Activated CD8-positive, alpha-beta memory T cell treated with anti-CD3 and anti-CD28 coated beads, Interleukin-2, amount 10 ng/mL, durations not matched to agents 7 days and 5 days (primary cell): Measurements from ENCODE around the gene TCEA2. TPM values are rescaled to one million over a fixed set of nuclear protein-coding genes. Genes with fewer than 3 reads are reported as not detected.
"Not testable (repeated sequence)": the region's sequence is repeated elsewhere in the genome, so short reads cannot be mapped to it uniquely, and the experiment has no call there.

Experiments used
- ATAC-seq: fragments of 150-1000 bp; cut with Tn5 transposase; one replicate; pipeline ENCODE4 v1.10.0; 2021; ENCODE audit warnings: moderate library complexity
- CTCF ChIA-PET: fragments of 350-600 bp; sonication (Branson Sonifier 250); formaldehyde crosslinking; loops from one replicate; lab custom pipeline; 2021; ENCODE audit warnings: antibody characterized with exemption; lab: Charles Lee
- DNase-seq: peaks from one replicate; pipeline ENCODE4 v3.0.0-alpha.2; 2020
- H3K27ac Mint-ChIP-seq: one replicate; pipeline ENCODE4 v1.8.0; 2021; ENCODE audit warnings: mild to moderate bottlenecking, mixed read lengths
- H3K27me3 Mint-ChIP-seq: one replicate; pipeline ENCODE4 v1.8.0; 2021; ENCODE audit warnings: mixed read lengths
- H3K36me3 Mint-ChIP-seq: one replicate; pipeline ENCODE4 v1.8.0; 2021; ENCODE audit warnings: mild to moderate bottlenecking, mixed read lengths
- H3K4me1 Mint-ChIP-seq: one replicate; pipeline ENCODE4 v1.8.0; 2021; ENCODE audit warnings: mixed read lengths
- H3K4me3 Mint-ChIP-seq: one replicate; pipeline ENCODE4 v1.8.0; 2021; ENCODE audit warnings: mild to moderate bottlenecking, moderate library complexity, mixed read lengths
- H3K9me3 Mint-ChIP-seq: one replicate; pipeline ENCODE4 v1.8.0; 2022; ENCODE audit warnings: low read depth, mixed read lengths
- total RNA-seq, 2 experiments: library from RNA; stranded (reverse); gene quantifications; one replicate each; pipeline ENCODE4 v1.2.3, GENCODE V29; 2021

TCEA2 gene
- total RNA-seq, 2 experiments from 2014 or later = 54.3 to 57.4 TPM

DNA sequence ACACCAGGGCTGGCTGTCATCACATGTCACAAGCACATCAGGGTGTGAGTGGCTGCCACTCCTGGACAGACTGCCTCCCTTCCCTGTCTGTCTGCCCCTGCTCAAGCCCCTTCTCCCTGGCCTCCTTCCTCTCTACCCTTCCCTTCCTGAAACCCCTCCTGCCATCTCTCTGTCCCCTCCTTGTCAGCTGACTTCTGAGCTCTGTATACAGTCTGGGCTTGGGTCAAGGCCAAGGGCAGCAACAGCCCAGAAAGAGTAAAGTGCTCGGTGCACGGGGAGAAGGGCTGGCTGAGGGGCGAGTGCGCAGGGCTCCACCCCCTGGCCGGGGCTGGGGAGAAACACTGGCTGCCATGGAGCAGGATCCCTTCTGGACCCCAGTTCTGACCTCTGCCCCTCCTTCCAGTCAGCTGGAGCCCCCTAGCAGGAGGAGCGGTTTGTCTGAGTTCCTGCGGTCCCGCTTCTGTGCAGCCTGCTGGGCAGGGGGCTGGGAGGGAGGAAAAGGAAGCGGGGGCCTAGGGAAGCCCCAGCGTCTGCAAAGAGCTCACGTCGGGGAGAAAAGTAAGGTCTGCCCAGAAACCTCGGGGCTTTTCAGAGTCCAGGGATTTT lies 19.2 kb downstream of the TCEA2 start:
- H3K4me1 Mint-ChIP-seq = peaks cover 23% of the 10 kb centered on the region
- DNase-seq (no peak), ATAC-seq (no peak)
- CTCF ChIA-PET = interaction anchor here (1.4 to 8.4 kb wide), 4 partner anchors 39 to 102 kb away, joined by 3 to 110 read pairs (median 18); no protein-coding TSS in a partner anchor
- H3K36me3 Mint-ChIP-seq = peaks cover 9% of the 10 kb centered on the region
- H3K27ac Mint-ChIP-seq = no peak overlapping the region
- H3K4me3 Mint-ChIP-seq = no peak overlapping the region
- peaks cover 2% of the 10 kb centered on the region for H3K9me3 Mint-ChIP-seq
- peaks cover 30% of the 10 kb centered on the region for H3K27me3 Mint-ChIP-seq

DNA sequence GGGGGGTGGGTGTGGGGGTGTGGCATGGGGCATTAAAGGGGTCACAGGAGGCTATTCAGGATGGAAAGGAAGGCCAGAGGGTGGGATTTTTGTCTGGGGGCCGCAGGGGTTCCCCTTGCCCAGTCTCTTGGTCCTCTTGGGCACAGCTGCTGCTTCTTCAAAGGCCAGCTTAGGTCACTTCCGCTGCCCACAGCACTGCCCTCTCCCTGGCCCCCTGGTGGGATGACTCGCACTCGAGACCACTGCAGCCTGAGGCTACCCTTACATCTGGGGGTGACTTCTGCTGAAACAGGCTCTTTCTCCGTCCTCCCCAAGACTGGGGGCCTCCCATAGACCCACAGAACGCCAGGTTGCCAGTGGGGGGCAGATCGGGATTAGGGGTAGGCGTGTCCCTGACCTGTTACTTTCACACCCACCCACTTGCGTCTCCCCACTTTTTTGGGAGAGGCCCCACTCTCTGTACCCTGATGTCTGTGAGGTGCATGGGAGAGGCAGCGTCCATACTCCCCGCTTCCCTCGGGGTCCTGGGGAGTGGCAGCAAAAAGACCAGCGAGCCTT lies 19.9 kb downstream of the TCEA2 start:
- H3K9me3 Mint-ChIP-seq = peaks cover 2% of the 10 kb centered on the region
- CTCF ChIA-PET = interaction anchor here (1.0 to 8.4 kb wide), 15 partner anchors 13 to 587 kb away, joined by 3 to 110 read pairs (median 5); partner anchors contain the start of genes NPBWR2, PCMTD2, SAMD10 and TCEA2
- H3K27ac Mint-ChIP-seq = no peak overlapping the region
- peaks cover 22% of the 10 kb centered on the region for H3K4me1 Mint-ChIP-seq
- H3K4me3 Mint-ChIP-seq = peak overlapping the region; percentile 58
- DNase-seq = no peak
- no peak for ATAC-seq
- H3K27me3 Mint-ChIP-seq = peaks cover 30% of the 10 kb centered on the region
- H3K36me3 Mint-ChIP-seq = peaks cover 5% of the 10 kb centered on the region

DNA sequence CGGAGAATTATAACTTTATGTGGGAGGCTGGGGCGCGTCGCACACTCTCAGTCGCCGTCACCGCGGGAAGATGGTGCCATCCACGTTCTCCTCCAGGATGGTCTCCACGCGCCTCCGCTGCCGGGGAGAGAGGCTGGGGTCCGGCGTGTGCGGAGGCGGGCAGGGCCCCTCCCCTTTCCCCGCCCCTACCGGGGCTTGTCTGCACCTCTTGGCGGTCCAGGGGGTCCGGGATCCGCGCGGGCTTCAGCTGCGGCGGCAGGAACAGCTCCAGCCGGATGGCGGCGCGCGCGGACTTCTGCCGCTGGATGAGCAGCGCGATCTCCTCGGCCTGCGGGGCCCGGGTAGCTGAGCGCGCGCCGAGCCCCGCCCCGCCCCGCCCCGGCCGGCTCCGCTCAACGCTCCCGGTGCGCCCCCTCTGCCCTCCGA lies 20.4 kb downstream of the TCEA2 start:
- Mint-ChIP-seq H3K27ac (no peak overlapping the region), H3K4me1 (peaks cover 22% of the 10 kb centered on the region), H3K36me3 (peaks cover 4% of the 10 kb centered on the region), H3K9me3 (peaks cover 2% of the 10 kb centered on the region), H3K27me3 (peaks cover 30% of the 10 kb centered on the region), H3K4me3 (peak overlapping the region; percentile 58)
- ATAC-seq (peak; percentile 48), DNase-seq (peak; percentile 78)
- CTCF ChIA-PET = interaction anchor here (0.7 to 8.4 kb wide), 17 partner anchors 12 to 587 kb away, joined by 3 to 110 read pairs (median 5); partner anchors contain the start of genes NPBWR2, PCMTD2, SAMD10 and TCEA2

DNA sequence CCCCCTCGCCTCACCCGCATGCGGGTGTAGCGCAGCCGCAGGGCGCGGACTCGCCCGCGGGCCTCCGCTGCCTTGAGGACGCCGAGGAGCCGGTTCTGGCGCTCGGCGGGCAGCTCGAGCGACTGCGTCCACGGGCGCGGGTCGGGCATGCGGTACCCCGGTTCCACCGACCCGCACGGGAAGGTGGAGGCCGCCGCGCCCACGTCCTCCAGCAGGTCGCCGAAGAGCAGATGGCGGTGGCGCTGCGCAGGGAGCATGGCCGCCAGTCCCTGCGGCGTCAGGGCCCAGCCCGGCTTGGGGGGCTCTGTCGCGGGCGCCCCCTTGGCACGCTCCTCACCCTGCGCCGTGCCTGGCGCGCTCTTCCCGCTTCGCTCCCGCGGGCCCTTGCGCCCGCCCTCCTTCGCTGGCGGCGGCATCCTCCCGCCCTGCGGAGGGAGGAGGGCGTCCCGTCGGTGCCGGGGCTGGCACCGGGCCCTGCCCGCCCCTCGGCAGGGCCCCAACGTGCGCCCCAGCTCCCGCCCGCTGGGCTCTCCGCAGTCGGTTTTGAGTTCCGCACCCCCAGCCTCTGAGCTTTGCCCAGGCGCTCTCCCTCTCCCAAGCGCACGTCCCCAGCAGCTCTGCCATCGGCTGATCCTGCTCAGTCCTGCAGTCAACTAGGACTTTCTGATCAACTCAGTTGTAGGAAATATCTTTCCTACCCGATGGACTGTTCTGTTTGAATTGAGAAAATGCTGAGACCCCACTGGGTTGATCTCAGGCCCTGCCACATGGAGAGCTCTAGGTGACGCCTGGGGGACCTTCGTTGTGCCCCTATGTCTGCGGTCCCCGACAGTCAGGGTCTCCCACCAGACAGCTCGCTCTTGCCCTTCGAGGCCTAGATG lies 21.0 kb downstream of the TCEA2 start, which contains the start of gene LKAAEAR1:
TSS of gene LKAAEAR1 (minus strand) at position 595 of the 881 bp plus-strand sequence. CDS start at position 416, 179 bp downstream.
- ATAC-seq (no peak), DNase-seq (no peak)
- Mint-ChIP-seq H3K9me3 (peaks cover 2% of the 10 kb centered on the region), H3K27ac (no peak within 1 kb of the TSS), H3K4me1 (peaks cover 22% of the 10 kb centered on the region), H3K36me3 (peaks cover 1% of the 10 kb centered on the region), H3K4me3 (peak within 1 kb of the TSS; percentile 58), H3K27me3 (peaks cover 30% of the 10 kb centered on the region)
- CTCF ChIA-PET = interaction anchor here (0.7 to 8.4 kb wide), 17 partner anchors 12 to 588 kb away, joined by 3 to 110 read pairs (median 5); partner anchors contain the start of genes NPBWR2, PCMTD2, SAMD10 and TCEA2

DNA sequence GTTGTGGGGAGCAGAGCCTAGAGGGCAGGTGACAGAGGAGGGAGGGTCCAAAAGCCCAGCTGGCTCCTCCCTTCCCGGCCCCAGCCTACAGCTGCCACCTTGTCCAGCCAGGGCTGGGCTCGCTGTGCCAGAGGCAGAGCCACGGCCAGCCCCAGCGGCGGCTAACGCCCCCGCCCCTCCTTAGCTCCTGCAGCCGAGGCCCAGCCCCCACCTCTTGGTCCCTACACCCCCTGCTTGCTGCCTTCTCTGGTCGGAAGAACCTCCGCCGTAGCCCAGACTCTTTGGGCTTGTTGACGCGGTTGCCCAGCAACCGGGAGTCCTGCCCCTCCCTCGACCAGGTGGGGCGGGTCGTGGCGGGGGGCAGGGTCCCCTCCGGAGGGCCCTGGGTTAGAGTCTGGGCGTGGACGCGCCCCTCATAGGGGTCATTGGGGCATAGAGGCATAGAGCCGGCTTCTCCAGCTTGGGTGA lies 21.7 kb downstream of the TCEA2 start:
- Mint-ChIP-seq H3K27me3 (peaks cover 30% of the 10 kb centered on the region), H3K27ac (no peak overlapping the region), H3K9me3 (peaks cover 2% of the 10 kb centered on the region), H3K36me3 (no peaks in the 10 kb centered on the region), H3K4me1 (peaks cover 22% of the 10 kb centered on the region), H3K4me3 (peak overlapping the region; percentile 54)
- ATAC-seq (no peak), DNase-seq (no peak)
- CTCF ChIA-PET = interaction anchor here (1.2 to 8.4 kb wide), 10 partner anchors 11 to 201 kb away, joined by 4 to 110 read pairs (median 6); partner anchors contain the start of gene TCEA2

DNA sequence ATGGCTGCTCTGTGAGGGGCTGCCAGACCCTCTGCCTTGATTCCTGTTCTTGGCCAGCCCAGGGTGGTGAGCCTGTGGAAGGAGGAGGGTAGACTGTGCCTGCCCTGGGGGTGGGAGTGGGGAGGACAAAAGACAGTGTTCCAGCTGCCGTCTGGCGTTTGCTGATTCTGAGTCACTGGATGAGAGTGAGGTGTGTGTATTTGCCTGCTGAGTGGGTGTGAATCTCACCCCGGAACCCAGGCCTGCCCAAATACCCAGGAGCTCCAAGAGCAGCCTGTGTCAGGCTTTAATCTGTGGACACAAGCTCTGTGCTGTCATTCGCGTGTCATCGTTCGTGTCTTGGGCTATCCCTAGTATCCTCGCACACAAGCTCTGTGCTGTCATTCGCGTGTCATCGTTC lies 23.8 kb downstream of the TCEA2 start:
- no peak overlapping the region for H3K4me3 Mint-ChIP-seq
- DNase-seq (no peak), ATAC-seq (no peak)
- H3K9me3 Mint-ChIP-seq = peaks cover 2% of the 10 kb centered on the region
- no peak overlapping the region for H3K27ac Mint-ChIP-seq
- H3K36me3 Mint-ChIP-seq = no peaks in the 10 kb centered on the region
- peaks cover 27% of the 10 kb centered on the region for H3K27me3 Mint-ChIP-seq
- H3K4me1 Mint-ChIP-seq = peaks cover 16% of the 10 kb centered on the region
- CTCF ChIA-PET = interaction anchor here (1.0 to 4.8 kb wide), 4 partner anchors 9 to 48 kb away, joined by 3 to 30 read pairs (median 4); no protein-coding TSS in a partner anchor

DNA sequence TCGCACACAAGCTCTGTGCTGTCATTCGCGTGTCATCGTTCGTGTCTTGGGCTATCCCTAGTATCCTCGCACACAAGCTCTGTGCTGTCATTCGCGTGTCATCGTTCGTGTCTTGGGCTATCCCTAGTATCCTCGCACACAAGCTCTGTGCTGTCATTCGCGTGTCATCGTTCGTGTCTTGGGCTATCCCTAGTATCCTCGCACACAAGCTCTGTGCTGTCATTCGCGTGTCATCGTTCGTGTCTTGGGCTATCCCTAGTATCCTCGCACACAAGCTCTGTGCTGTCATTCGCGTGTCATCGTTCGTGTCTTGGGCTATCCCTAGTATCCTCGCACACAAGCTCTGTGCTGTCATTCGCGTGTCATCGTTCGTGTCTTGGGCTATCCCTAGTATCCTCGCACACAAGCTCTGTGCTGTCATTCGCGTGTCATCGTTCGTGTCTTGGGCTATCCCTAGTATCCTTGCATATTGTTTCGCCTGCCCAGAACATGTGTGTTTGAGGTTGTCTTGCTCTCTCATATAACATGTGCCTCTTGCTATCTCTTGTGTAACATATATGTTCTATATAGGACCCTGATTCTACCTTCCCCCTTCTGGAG lies 24.3 kb downstream of the TCEA2 start:
- ATAC-seq, DNase-seq, H3K27ac Mint-ChIP-seq, H3K36me3 Mint-ChIP-seq, H3K4me3 Mint-ChIP-seq, H3K9me3 Mint-ChIP-seq: not testable (repeated sequence)
- peaks cover 11% of the 10 kb centered on the region for H3K4me1 Mint-ChIP-seq
- H3K27me3 Mint-ChIP-seq = peaks cover 26% of the 10 kb centered on the region
- CTCF ChIA-PET = interaction anchor here (1.2 kb wide), 1 partner anchor 33 kb away, joined by 4 read pairs; no protein-coding TSS in a partner anchor

DNA sequence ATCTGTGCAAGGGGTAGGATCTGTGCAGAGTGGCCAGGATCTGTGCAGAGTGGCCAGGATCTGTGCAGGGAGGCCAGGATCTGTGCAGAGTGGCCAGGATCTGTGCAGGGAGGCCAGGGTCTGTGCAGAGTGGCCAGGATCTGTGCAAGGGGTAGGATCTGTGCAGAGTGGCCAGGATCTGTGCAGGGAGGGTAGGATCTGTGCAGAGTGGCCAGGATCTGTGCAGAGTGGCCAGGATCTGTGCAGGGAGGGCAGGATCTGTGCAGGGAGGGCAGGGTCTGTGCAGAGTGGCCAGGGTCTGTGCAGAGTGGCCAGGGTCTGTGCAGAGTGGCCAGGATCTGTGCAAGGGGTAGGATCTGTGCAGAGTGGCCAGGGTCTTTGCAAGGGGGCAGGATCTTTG lies 25.6 kb downstream of the TCEA2 start:
- H3K27ac Mint-ChIP-seq, DNase-seq, CTCF ChIA-PET, ATAC-seq, H3K9me3 Mint-ChIP-seq, H3K36me3 Mint-ChIP-seq, H3K4me1 Mint-ChIP-seq, H3K4me3 Mint-ChIP-seq: not testable (repeated sequence)
- H3K27me3 Mint-ChIP-seq = peaks cover 22% of the 10 kb centered on the region

DNA sequence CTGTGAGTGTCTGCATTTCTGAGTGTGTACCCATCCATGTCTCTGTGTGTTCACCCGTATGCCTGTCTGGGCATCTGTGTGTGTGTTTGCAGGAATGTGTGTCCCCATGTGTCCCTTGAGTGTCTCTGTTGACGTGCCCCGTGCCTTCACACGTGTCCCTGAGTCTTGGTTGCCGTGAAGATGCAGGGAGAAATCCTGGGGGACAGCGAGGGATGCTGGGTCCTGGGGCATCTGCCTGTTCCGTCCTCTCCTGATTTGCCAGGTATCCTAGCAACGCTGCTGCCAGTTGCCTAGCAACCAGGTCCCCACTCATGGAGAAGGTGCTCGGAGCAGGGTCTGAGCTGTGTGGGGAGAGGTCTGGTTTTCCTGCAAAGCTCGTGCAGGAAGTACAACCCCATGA lies 27.2 kb downstream of the TCEA2 start:
- no peak overlapping the region for H3K27ac Mint-ChIP-seq
- DNase-seq = no peak
- no peaks in the 10 kb centered on the region for H3K4me1 Mint-ChIP-seq
- CTCF ChIA-PET = interaction anchor here (1.2 kb wide), 1 partner anchor 30 kb away, joined by 4 read pairs; no protein-coding TSS in a partner anchor
- peaks cover 13% of the 10 kb centered on the region for H3K27me3 Mint-ChIP-seq
- no peaks in the 10 kb centered on the region for H3K36me3 Mint-ChIP-seq
- H3K4me3 Mint-ChIP-seq = no peak overlapping the region
- ATAC-seq = no peak
- H3K9me3 Mint-ChIP-seq = peaks cover 2% of the 10 kb centered on the region

DNA sequence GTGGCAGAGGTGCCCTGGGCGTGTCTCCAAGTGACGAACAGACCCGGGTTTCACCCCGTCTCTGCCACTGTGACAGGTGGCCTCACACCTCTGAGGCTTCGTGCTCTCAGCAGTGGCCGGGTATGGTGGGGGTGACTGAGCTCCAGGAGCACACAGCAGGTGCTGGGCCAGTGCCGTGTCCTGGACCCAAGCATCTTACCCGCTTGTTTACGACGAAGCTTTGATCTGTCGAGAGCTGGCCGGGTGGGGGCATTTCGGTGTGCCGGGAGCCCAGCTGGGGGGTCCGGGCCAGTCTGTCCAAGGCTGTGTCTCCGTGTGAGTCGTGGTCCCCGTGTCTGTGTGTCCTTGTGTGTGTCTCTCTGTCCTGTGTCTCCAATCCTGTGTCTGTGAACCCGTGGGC lies 28.3 kb downstream of the TCEA2 start:
- H3K4me1 Mint-ChIP-seq = no peaks in the 10 kb centered on the region
- peaks cover 1% of the 10 kb centered on the region for H3K27me3 Mint-ChIP-seq
- H3K9me3 Mint-ChIP-seq = peaks cover 2% of the 10 kb centered on the region
- CTCF ChIA-PET = no interaction called here
- no peak for ATAC-seq
- no peak overlapping the region for H3K27ac Mint-ChIP-seq
- H3K4me3 Mint-ChIP-seq = no peak overlapping the region
- no peak for DNase-seq
- no peaks in the 10 kb centered on the region for H3K36me3 Mint-ChIP-seq

DNA sequence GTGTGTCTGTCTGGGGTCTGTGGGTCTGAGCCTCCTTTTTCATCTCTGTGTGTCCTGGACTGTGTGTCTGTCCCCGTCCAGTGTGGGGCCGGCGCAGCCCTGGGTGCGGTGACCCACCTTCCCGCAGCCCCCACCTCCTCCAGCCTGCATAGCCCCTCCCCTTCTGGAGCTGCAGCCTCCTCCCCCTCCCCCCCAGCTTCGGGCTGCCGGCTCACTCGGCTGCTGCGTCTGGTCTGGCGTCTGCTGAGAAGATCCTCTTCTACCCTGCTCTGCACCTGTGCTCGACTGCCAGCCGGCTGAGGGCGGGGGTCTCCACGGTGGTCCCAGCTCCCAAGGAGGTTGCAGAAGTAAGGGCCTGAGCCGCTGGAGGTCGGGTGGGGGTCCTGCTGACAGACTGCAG lies 28.8 kb downstream of the TCEA2 start:
- Mint-ChIP-seq H3K27me3 (no peaks in the 10 kb centered on the region), H3K4me1 (no peaks in the 10 kb centered on the region), H3K9me3 (peaks cover 3% of the 10 kb centered on the region), H3K27ac (no peak overlapping the region), H3K36me3 (no peaks in the 10 kb centered on the region), H3K4me3 (no peak overlapping the region)
- CTCF ChIA-PET = no interaction called here
- DNase-seq = no peak
- ATAC-seq = no peak

DNA sequence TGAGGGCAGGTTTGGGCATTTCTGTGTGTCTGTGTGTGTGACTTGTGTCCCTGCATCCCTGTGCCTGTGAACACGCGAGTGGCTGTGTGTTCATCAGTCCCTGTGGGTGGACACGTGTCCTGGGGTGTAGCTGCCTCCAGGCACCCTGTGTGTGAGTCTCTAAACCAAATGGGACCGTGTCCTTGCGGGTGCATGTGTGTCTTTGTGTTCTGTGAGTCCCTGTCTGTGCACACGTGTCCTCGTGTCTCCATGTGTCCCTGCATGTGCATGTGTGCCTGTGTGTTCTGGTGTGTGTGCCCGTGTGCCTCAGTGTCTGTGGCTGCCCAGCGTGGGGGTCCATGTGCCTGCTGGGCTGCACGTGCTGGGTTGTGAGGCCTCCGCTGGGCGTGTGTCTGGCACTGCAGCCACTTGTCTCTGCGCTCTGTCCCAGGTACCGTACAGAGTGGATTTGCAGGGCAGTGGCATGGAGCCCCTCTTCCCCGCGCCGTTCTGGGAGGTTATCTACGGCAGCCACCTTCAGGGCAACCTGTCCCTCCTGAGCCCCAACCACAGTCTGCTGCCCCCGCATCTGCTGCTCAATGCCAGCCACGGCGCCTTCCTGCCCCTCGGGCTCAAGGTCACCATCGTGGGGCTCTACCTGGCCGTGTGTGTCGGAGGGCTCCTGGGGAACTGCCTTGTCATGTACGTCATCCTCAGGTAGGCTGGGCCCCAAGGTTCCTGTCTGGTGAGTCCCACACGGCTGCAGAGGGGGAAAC lies 29.4 kb downstream of the TCEA2 start:
- H3K4me1 Mint-ChIP-seq = no peaks in the 10 kb centered on the region
- H3K36me3 Mint-ChIP-seq = no peaks in the 10 kb centered on the region
- H3K27ac Mint-ChIP-seq = no peak overlapping the region
- no peak overlapping the region for H3K4me3 Mint-ChIP-seq
- CTCF ChIA-PET = no interaction called here
- DNase-seq (no peak), ATAC-seq (peak; percentile 34)
- peaks cover 4% of the 10 kb centered on the region for H3K9me3 Mint-ChIP-seq
- H3K27me3 Mint-ChIP-seq = no peaks in the 10 kb centered on the region
